Measurements from ENCODE around the gene MYO3B. TPM values are rescaled to one million over a fixed set of nuclear protein-coding genes. Genes with fewer than 3 reads are reported as not detected.
A peak's percentile ranks its signal among the peaks of the same experiment; 100 is the strongest.

The MYO3B gene
- polyA plus RNA-seq, 1 donor (not counting 4 experiments of a cell fraction or from before 2014, with no cell fraction given) = 4.4 TPM

GRCh38 chr2:170436077-170436943, 258.4 kb downstream of the MYO3B start:
- TF ChIP-seq EZH2 (IDR thresholded peaks at IDR 0.05; ENCODE audit: low read length) (no peak), CTCF (optimal IDR thresholded peaks at IDR 0.05 in 1 of 3, IDR thresholded peaks at IDR 0.05 in 1 of 3, conservative IDR thresholded peaks at IDR 0.05 in 1 of 3; ENCODE audit: extremely low read depth in 1 of 3, insufficient read depth in 2 of 3, low read length in 3 of 3) (no peak)
- DNase-seq (ENCODE audit: low read depth, low spot score) (no peak), FAIRE-seq (no peak)
- dilution Hi-C loops (cut with MboI; ENCODE audit: extremely low pct_ligation_motif_present, low sequenced_read_pairs) = no loop called here
- no peak overlapping the region for H2AFZ ChIP-seq (ENCODE audit: control insufficient read depth, low read length)
- H3K9me1 ChIP-seq (ENCODE audit: control insufficient read depth, extremely low read depth, insufficient read depth, low read length) = no peaks in the 10 kb centered on the region
- no peaks in the 10 kb centered on the region for H3K27me3 ChIP-seq (ENCODE audit: control insufficient read depth, extremely low read depth, insufficient read depth, low read length)
- H4K20me1 ChIP-seq (ENCODE audit: control insufficient read depth, extremely low read depth, insufficient read depth, low read length) = no peaks in the 10 kb centered on the region
- no peaks in the 10 kb centered on the region for H3K36me3 ChIP-seq (ENCODE audit: control insufficient read depth in 2 of 2, extremely low read depth in 1 of 2, insufficient read depth in 2 of 2, low read length in 2 of 2)
- H3K4me1 ChIP-seq (ENCODE audit: control insufficient read depth, extremely low read depth, insufficient read depth, low read length) = peaks cover 2% of the 10 kb centered on the region
- H3K79me2 ChIP-seq (ENCODE audit: control insufficient read depth, insufficient read depth, low read length) = no peaks in the 10 kb centered on the region
- H3K4me2 ChIP-seq (ENCODE audit: control insufficient read depth, extremely low read depth, insufficient read depth, low read depth, low read length) = no peak overlapping the region
- H3K27ac ChIP-seq (ENCODE audit: control insufficient read depth, insufficient read depth, low read length) = no peak overlapping the region
- H3K9me3 ChIP-seq (ENCODE audit: control insufficient read depth, low read depth, low read length) = no peaks in the 10 kb centered on the region
- no peak overlapping the region for H3K4me3 ChIP-seq (ENCODE audit: control insufficient read depth in 2 of 3, extremely low read depth in 1 of 3, insufficient read depth in 2 of 3, low read depth in 1 of 3, low read length in 3 of 3)
- no peak overlapping the region for H3K9ac ChIP-seq (ENCODE audit: control insufficient read depth, extremely low read depth, insufficient read depth, low read length)

- Histone ChIP-seq H3K9me3 (ENCODE audit: control insufficient read depth, low read depth, low read length) (no peaks in the 10 kb centered on the region), H3K27me3 (ENCODE audit: control insufficient read depth, extremely low read depth, insufficient read depth, low read length) (no peaks in the 10 kb centered on the region), H3K9me1 (ENCODE audit: control insufficient read depth, extremely low read depth, insufficient read depth, low read length) (no peaks in the 10 kb centered on the region), H3K4me1 (ENCODE audit: control insufficient read depth, extremely low read depth, insufficient read depth, low read length) (peaks cover 15% of the 10 kb centered on the region), H4K20me1 (ENCODE audit: control insufficient read depth, extremely low read depth, insufficient read depth, low read length) (no peaks in the 10 kb centered on the region), H3K9ac (ENCODE audit: control insufficient read depth, extremely low read depth, insufficient read depth, low read length) (no peak overlapping the region), H3K36me3 (ENCODE audit: control insufficient read depth in 2 of 2, extremely low read depth in 1 of 2, insufficient read depth in 2 of 2, low read length in 2 of 2) (no peaks in the 10 kb centered on the region), H3K4me2 (ENCODE audit: control insufficient read depth, extremely low read depth, insufficient read depth, low read depth, low read length) (no peak overlapping the region), H3K27ac (ENCODE audit: control insufficient read depth, insufficient read depth, low read length) (no peak overlapping the region), H2AFZ (ENCODE audit: control insufficient read depth, low read length) (no peak overlapping the region), H3K79me2 (ENCODE audit: control insufficient read depth, insufficient read depth, low read length) (no peaks in the 10 kb centered on the region), H3K4me3 (ENCODE audit: control insufficient read depth in 2 of 3, extremely low read depth in 1 of 3, insufficient read depth in 2 of 3, low read depth in 1 of 3, low read length in 3 of 3) (no peak overlapping the region)
- DNase-seq (ENCODE audit: low read depth, low spot score) (no peak), FAIRE-seq (peak; percentile 32)
- no peak for TF ChIP-seq CTCF (optimal IDR thresholded peaks at IDR 0.05 in 1 of 3, IDR thresholded peaks at IDR 0.05 in 1 of 3, conservative IDR thresholded peaks at IDR 0.05 in 1 of 3; ENCODE audit: extremely low read depth in 1 of 3, insufficient read depth in 2 of 3, low read length in 3 of 3)
- TF ChIP-seq EZH2 (IDR thresholded peaks at IDR 0.05; ENCODE audit: low read length) = no peak
- dilution Hi-C loops (cut with MboI; ENCODE audit: extremely low pct_ligation_motif_present, low sequenced_read_pairs) = no loop called here
Measured at GRCh38 chr2:170446078-170446477, 268.1 kb downstream of the MYO3B start.
